BJ (cell line): ENCODE results near the gene DNAH8. TPM values are rescaled to one million over a fixed set of nuclear protein-coding genes. Genes with fewer than 3 reads are reported as not detected.

ENCODE experiments used
- CTCF ChIA-PET: fragments of 350-600 bp; formaldehyde crosslinking; extraction: SDS; loops from one replicate; lab custom pipeline; 2021; ENCODE audit warnings: antibody characterized with exemption, inconsistent platforms; lab: Yijun Ruan, JAX
- POLR2A ChIA-PET: fragments of 300-600 bp; sonication (Branson Sonifier 250); formaldehyde crosslinking; extraction: SDS; loops from one replicate; lab custom pipeline; 2021; ENCODE audit warnings: antibody characterized with exemption; lab: Charles Lee
- DNase-seq: peaks from one replicate; pipeline ENCODE4 v3.0.0-alpha.2; 2011; ENCODE audit warnings: low read depth
- H3K27me3 ChIP-seq: 2 replicates; pipeline ENCODE4 v1.6.0; 2011; ENCODE audit warnings: low read length; ENCODE audit not compliant: control insufficient read depth, insufficient read depth
- H3K36me3 ChIP-seq: 2 replicates; pipeline ENCODE4 v1.5.1; 2011; ENCODE audit warnings: low read length; ENCODE audit not compliant: control insufficient read depth, insufficient read depth
- H3K4me3 ChIP-seq: 2 replicates; pipeline ENCODE4 v1.5.1; 2011; ENCODE audit warnings: low read depth, mild to moderate bottlenecking, control low read depth, low read length
- CTCF ChIP-seq: IDR thresholded peaks from 2 replicates; pipeline ENCODE4 v1.5.1; 2011; ENCODE audit warnings: low read depth, mild to moderate bottlenecking, control low read depth, inconsistent platforms, low read length, moderate library complexity; ENCODE audit not compliant: insufficient read depth
- polyA minus RNA-seq: library from RNA; depleted of rRNA, polyadenylated mRNA; stranded (reverse); fragments of >200 nt; gene quantifications from 2 replicates; pipeline ENCODE4 v1.2.3, GENCODE V29; 2011; rRNA and poly(A)+ RNA removed
- polyA plus RNA-seq: library from polyadenylated mRNA; depleted of rRNA; stranded (reverse); fragments of >200 nt; gene quantifications from 2 replicates; pipeline ENCODE4 v1.2.3, GENCODE V29; 2011; rRNA removed

DNAH8 gene, protein sequence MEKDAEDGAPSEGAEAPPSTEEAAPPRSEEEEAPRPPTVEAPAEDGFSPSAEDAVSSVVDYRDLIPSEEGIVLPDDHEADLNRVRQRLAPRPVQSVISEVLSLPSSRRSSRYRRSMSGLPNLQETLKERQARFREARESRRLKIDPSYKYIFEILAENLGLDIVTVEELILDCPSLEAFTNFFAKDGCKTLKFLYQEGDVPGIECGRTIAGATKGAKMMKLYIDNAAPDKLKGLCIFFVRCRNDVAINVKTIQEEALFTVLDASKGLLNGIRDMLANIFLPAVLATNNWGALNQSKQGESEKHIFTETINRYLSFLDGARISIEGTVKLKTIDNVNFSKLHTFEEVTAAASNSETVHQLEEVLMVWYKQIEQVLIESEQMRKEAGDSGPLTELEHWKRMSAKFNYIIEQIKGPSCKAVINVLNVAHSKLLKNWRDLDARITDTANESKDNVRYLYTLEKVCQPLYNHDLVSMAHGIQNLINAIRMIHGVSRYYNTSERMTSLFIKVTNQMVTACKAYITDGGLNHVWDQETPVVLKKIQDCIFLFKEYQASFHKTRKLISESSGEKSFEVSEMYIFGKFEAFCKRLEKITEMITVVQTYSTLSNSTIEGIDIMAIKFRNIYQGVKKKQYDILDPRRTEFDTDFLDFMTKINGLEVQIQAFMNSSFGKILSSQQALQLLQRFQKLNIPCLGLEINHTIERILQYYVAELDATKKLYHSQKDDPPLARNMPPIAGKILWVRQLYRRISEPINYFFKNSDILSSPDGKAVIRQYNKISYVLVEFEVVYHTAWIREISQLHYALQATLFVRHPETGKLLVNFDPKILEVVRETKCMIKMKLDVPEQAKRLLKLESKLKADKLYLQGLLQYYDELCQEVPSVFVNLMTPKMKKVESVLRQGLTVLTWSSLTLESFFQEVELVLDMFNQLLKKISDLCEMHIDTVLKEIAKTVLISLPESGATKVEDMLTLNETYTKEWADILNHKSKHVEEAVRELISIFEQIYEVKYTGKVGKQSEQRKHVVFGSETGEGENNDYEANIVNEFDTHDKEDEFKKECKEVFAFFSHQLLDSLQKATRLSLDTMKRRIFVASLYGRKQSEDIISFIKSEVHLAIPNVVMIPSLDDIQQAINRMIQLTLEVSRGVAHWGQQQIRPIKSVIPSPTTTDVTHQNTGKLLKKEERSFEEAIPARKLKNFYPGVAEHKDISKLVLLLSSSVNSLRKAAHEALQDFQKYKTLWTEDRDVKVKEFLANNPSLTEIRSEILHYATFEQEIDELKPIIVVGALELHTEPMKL (N-terminal part only)
- polyA plus RNA-seq = not detected in 2 replicates
- polyA minus RNA-seq = not detected in 2 replicates

- Histone ChIP-seq H3K27me3 (peaks cover 18% of the 10 kb centered on the region), H3K36me3 (no peaks in the 10 kb centered on the region), H3K4me3 (peak within 1 kb of the TSS; percentile 26)
- no peak for TF ChIP-seq CTCF
- ChIA-PET POLR2A (no interaction called here), CTCF (no interaction called here)
- no peak for DNase-seq
These were observed at the start of gene DNAH8 for GRCh38 chr6:38715016-38715689. DNAH8 (plus strand) TSS chr6:38715311; CDS start chr6:38722810, 7,499 bp downstream.

DNA sequence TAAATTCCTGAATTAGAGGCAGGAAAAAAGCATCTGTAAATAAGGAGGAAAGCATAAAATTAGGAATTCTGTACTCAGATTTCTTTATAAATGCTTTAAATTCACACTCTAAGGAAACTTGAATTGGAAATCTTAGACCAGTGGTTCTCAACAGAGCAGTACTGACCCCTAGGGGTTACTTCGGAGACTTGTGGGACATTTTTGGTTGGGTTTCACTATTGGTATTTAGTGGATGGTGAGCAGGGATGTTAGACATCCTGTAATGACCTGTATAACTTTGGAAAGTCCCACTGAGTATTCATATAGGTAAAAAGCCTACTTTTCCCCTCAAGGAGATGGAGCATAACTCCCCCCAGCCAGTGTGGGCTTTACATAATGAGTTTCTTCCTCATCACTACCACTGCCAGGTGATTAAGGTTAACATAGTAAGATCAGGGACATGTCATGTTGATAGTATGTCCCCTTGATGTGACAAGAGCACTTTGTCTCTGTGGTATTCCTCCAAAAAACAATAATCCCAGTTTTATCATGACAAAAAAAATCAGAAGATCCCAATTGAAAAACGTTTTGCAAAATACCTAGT, 43.1 kb upstream of the DNAH8 start:
- Histone ChIP-seq H3K4me3 (no peak overlapping the region), H3K36me3 (no peaks in the 10 kb centered on the region), H3K27me3 (no peaks in the 10 kb centered on the region)
- peak; percentile 8 for DNase-seq
- POLR2A ChIA-PET = no interaction called here
- peak; percentile 79 for TF ChIP-seq CTCF
- CTCF ChIA-PET = no interaction called here

GRCh38 chr6:38673397-38674165, 41.5 kb upstream of the DNAH8 start:
- POLR2A ChIA-PET = no interaction called here
- no peak for DNase-seq
- CTCF ChIA-PET = interaction anchor here (0.6 to 0.7 kb wide), 2 partner anchors 179 to 1838 kb away, joined by 3 read pairs; no protein-coding TSS in a partner anchor
- Histone ChIP-seq H3K36me3 (peaks cover 3% of the 10 kb centered on the region), H3K4me3 (no peak overlapping the region), H3K27me3 (no peaks in the 10 kb centered on the region)
- no peak for TF ChIP-seq CTCF
